Lower leg skin (tissue), 3 donors: Measurements from ENCODE around the gene NXNL1.

Source experiments
- POLR2A ChIP-seq, 2 donors: fragments of 450-650 bp; IDR thresholded peaks; one replicate each; pipeline ENCODE4 v1.6.1; 2016 to 2017; ENCODE audit warnings: antibody characterized with exemption in 2 of 2, mild to moderate bottlenecking in 1 of 2, moderate library complexity in 1 of 2
- TF ChIP-seq, protein P1 (sequence below), 3 donors: fragments of 450-650 bp; IDR thresholded peaks; one replicate each; pipeline ENCODE4 v1.5.1; 2016; ENCODE audit warnings: antibody characterized with exemption in 3 of 3, mild to moderate bottlenecking in 3 of 3, moderate library complexity in 2 of 3

DNA sequence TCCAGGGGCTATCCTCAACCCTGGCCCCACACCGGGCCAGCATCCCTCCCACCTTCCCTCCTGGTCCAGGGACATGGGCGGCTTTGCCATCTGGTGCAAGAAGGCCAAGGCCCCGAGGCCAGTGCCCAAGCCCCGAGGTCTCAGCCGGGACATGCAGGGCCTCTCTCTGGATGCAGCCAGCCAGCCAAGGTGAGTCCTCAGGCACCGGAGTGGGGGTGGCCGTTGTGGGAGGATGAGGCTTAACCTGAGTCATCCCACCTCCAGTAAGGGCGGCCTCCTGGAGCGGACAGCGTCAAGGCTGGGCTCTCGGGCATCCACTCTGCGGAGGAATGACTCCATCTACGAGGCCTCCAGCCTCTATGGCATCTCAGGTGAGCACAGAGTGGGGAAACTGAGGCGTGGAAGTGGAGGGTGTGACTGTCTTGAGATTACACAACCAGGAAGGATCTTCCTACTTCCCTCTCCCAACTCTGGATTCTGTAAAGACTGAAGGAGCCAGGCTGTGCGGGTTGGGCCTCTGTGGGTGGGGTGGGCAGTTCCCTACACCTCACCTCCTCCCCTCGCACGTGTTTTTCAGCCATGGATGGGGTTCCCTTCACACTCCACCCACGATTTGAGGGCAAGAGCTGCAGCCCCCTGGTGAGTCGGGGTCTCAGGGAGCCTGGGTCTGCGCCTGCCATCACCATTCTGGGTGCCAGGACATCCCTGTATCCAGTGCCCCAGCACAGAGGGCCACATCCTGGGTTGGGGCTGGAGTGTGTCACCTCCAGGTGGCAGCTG lies 37.1 kb downstream of the NXNL1 start:
- TF ChIP-seq, protein P1, sequence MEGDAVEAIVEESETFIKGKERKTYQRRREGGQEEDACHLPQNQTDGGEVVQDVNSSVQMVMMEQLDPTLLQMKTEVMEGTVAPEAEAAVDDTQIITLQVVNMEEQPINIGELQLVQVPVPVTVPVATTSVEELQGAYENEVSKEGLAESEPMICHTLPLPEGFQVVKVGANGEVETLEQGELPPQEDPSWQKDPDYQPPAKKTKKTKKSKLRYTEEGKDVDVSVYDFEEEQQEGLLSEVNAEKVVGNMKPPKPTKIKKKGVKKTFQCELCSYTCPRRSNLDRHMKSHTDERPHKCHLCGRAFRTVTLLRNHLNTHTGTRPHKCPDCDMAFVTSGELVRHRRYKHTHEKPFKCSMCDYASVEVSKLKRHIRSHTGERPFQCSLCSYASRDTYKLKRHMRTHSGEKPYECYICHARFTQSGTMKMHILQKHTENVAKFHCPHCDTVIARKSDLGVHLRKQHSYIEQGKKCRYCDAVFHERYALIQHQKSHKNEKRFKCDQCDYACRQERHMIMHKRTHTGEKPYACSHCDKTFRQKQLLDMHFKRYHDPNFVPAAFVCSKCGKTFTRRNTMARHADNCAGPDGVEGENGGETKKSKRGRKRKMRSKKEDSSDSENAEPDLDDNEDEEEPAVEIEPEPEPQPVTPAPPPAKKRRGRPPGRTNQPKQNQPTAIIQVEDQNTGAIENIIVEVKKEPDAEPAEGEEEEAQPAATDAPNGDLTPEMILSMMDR (IDR thresholded peaks at IDR 0.05): no peak
- TF ChIP-seq POLR2A (IDR thresholded peaks at IDR 0.05): no peak
